GM10266 (cell line): ENCODE data around the gene TRPM6.
"Not testable (repeated sequence)": the region's sequence is repeated elsewhere in the genome, so short reads cannot be mapped to it uniquely, and the experiment has no call there.

ENCODE experiments used
- DNase-seq: peaks from one replicate; pipeline ENCODE4 v3.0.0; 2012; ENCODE audit errors: extremely low spot score
- TF ChIP-seq, protein P1 (sequence below): IDR thresholded peaks from 2 replicates; pipeline ENCODE4 v1.5.1; 2012; ENCODE audit warnings: mild to moderate bottlenecking, low read depth; ENCODE audit not compliant: control insufficient read depth, insufficient read depth; ENCODE audit errors: missing control alignments

The TRPM6 gene

DNA sequence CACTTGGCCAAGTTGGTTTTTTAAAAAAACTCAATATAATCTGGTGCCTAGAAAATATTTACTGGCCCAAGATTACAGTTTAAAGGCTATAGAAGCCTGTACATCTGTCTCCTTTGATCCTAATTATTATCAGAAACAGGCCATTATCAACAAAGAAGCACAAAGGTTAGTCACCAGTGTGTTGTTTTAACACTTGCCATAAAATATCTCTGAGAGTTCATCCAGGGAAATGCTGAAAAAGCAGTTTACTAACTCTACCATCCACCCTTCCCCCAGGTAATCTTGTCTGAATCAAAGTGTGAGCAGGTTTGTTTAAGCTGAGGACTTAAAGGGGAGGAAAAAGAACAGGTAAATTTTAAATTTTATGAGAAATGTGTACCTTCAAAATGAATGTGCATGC is 13.3 kb upstream of the TRPM6 start:
- TF ChIP-seq, protein P1, sequence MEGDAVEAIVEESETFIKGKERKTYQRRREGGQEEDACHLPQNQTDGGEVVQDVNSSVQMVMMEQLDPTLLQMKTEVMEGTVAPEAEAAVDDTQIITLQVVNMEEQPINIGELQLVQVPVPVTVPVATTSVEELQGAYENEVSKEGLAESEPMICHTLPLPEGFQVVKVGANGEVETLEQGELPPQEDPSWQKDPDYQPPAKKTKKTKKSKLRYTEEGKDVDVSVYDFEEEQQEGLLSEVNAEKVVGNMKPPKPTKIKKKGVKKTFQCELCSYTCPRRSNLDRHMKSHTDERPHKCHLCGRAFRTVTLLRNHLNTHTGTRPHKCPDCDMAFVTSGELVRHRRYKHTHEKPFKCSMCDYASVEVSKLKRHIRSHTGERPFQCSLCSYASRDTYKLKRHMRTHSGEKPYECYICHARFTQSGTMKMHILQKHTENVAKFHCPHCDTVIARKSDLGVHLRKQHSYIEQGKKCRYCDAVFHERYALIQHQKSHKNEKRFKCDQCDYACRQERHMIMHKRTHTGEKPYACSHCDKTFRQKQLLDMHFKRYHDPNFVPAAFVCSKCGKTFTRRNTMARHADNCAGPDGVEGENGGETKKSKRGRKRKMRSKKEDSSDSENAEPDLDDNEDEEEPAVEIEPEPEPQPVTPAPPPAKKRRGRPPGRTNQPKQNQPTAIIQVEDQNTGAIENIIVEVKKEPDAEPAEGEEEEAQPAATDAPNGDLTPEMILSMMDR, result no peak
- DNase-seq, result no peak

DNA sequence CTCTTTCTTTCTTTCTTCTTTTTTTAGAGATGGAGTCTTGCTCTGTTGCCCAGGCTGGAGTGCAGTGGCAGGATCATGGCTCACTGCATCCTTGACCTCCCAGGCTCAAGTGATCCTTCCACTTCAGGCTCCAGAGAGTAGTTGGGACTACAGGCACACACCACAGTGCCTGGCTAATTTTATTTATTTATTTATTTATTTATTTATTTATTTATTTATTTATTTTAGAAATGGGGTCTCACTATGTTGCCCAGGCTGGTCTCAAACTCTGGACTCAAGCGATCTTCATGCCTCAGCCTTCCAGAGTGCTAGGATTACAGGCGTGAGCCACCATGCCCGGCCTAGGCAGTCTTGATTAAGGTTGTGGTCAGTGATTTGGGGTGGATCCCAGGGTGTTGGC is 728 bp upstream of the TRPM6 start:
- DNase-seq, result not testable (repeated sequence)

DNA sequence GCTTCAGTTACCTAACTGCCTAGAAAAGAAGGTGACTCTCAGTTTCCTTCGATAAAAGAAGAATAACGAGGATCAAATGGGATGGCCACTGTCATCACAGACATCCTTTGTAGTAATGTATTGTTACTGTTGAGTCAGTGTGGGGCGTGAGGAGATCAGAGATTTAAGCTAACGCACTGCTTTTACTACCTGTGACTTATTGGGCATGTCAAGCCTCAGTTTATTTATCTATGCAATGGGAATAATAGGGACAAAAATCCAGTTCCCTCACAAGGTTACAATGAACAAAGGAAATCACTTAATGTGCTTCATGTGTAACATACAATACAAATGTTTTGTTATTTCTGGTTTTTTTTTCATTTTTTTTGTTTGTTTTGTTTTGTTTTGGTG is 255 bp upstream of the TRPM6 start:
- no peak for DNase-seq
- TF ChIP-seq, protein P1, result no peak

DNA sequence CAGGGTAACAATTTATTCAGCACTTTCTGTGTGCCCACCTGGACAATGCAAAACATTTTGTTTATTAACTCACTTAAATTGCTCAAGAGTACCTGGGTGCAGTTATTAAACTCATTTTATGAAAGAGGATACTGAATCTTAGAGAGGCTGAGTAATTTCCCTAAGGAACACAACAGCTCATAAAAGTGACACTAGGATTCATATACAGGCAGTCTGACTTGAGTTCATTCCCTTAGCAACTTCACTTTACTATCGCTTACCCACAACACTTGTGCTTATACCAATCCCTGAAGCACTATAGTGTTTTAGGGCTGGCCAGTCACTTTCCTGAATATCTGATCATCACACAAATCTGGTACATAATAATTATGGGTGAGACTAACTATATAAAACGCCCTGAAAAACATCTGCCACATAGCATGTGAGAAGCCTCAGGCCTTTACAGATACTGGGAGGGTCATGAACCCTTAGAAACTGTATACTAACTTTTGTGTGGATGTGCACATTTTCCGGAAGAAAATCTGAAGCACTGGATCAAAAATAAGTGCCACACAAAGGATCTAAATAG is 11.3 kb downstream of the TRPM6 start:
- no peak for DNase-seq
- TF ChIP-seq, protein P1, result no peak

DNA sequence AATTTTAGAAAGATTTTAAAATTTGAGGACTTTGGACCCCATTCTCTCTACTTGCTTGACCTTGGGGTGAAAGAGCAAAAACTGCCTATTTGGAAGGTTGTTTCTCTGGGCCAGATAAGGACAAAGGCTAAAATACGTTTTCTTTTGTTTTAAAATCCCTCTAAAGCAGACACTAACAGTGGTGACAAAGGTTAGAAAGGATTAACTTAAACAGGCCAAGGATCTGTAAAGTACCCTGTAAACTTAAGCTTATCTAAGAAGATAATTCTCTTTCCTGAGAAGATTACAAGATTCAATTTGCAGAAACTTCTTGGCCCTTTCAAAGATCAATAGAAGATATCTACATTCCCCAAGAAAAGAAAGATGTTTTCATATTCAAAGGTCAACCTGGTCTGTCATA is 12.1 kb downstream of the TRPM6 start:
- TF ChIP-seq, protein P1, result no peak
- no peak for DNase-seq

DNA sequence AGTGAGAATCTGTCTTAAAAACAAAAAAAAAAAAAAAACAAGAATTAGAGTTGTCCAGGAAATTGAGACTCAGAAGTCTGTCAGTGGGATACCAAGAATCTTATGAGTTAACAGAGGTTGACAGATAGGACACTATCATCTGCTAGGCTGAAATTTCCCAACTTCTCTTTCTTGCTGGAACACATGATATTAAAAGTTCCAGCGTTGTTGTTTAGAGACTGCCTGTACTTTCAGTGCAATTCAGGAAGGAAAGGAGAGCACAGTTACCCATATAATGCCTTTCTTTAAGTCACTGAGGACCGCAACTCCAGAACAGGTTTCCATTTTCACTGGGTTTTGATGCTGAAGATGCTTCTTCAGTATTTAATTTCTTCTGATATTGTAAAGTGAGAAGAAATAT is 13.5 kb downstream of the TRPM6 start:
- DNase-seq, result no peak
- TF ChIP-seq, protein P1, result no peak

DNA sequence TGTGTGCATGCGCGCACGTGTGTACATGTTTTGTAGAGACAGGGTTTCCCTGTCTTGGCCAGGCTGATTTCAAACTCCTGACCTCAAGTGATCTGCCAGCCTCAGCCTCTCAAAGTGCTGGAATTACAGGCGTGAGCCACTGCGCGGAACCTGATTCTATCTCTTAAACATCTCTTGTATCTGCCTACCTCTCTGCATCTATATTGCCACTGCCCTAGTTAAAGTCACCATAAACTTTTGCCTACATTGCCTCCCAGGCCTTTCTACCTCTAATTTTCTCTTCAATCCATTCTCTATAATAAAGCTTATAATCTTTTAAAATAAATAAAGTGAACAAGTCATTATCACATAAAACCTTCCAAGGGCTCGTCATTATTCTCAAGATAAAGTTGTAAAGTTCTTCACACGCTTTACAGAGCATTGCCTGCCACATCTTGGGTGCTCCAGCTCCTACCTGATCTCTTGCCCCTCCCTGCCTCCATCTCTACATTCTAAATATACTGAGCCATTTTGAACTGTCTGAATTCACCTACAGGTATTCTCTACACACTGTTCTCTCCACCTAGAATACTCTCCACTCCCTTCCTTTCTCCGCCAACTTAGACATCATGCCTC is 15.0 kb downstream of the TRPM6 start:
- TF ChIP-seq, protein P1, result no peak
- DNase-seq, result no peak

DNA sequence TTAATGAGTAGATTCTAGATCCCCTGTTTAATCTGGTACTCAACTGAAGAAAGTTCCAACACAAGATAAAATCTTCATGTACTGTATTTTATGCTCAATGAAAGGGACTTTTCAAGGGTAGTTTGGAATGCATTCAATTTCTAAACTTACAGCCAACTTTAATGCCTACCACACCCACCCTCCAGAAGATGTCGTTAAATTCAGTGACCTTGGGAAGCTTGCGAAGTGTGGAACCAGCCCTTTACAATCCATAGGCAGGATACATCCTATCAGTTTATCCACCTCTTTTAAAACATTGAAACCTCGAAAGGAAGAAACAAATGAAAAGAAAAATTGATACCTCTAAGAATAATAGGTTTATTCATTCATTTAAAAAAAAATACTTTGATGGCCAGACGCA is 20.2 kb downstream of the TRPM6 start:
- no peak for DNase-seq
- TF ChIP-seq, protein P1, result no peak
